Effector memory CD4-positive, alpha-beta T cell (primary cell): ENCODE measurements around the gene LGALS3.

Experiments used
- DNase-seq, 3 donors: peaks; one replicate each; pipeline ENCODE4 v3.0.0-alpha.2; 2020
- H3K27ac ChIP-seq: 2 replicates; pipeline ENCODE4 v1.7.0; 2013; ENCODE audit warnings: mild to moderate bottlenecking, low read length, moderate library complexity; ENCODE audit not compliant: insufficient read depth, poor library complexity, severe bottlenecking
- H3K27me3 ChIP-seq: replicated peaks from 2 replicates; pipeline ENCODE4 v1.7.0; 2013; ENCODE audit warnings: mild to moderate bottlenecking, low read length; ENCODE audit not compliant: insufficient read depth, control insufficient read depth, poor library complexity, severe bottlenecking
- H3K36me3 ChIP-seq: 2 replicates; pipeline ENCODE4 v1.7.0; 2013; ENCODE audit warnings: mild to moderate bottlenecking, low read length, moderate library complexity; ENCODE audit not compliant: control insufficient read depth, insufficient read depth
- H3K4me1 ChIP-seq: 2 replicates; pipeline ENCODE4 v1.7.0; 2013; ENCODE audit warnings: low read length, mild to moderate bottlenecking; ENCODE audit not compliant: control insufficient read depth, insufficient read depth, poor library complexity, severe bottlenecking
- H3K4me3 ChIP-seq: 2 replicates; pipeline ENCODE4 v1.7.0; 2013; ENCODE audit warnings: low read length, low read depth, mild to moderate bottlenecking; ENCODE audit not compliant: insufficient read depth, poor library complexity, severe bottlenecking
- H3K9me3 ChIP-seq: 2 replicates; pipeline ENCODE4 v1.7.0; 2013; ENCODE audit warnings: mild to moderate bottlenecking, low read length, moderate library complexity; ENCODE audit not compliant: control insufficient read depth

Gene LGALS3

GRCh38 chr14:55122440-55122986, 6.5 kb upstream of the LGALS3 start:
- DNase-seq = no peak
- Histone ChIP-seq H3K9me3 (no peaks in the 10 kb centered on the region), H3K36me3 (no peaks in the 10 kb centered on the region), H3K27ac (no peak overlapping the region), H3K4me1 (peaks cover 5% of the 10 kb centered on the region), H3K27me3 (no peaks in the 10 kb centered on the region), H3K4me3 (no peak overlapping the region)

GRCh38 chr14:55123101-55123500, 6.0 kb upstream of the LGALS3 start:
- Histone ChIP-seq H3K36me3 (peaks cover under 1% of the 10 kb centered on the region), H3K27ac (no peak overlapping the region), H3K4me1 (peaks cover 5% of the 10 kb centered on the region), H3K9me3 (no peaks in the 10 kb centered on the region), H3K4me3 (no peak overlapping the region), H3K27me3 (no peaks in the 10 kb centered on the region)
- no peak for DNase-seq

DNA sequence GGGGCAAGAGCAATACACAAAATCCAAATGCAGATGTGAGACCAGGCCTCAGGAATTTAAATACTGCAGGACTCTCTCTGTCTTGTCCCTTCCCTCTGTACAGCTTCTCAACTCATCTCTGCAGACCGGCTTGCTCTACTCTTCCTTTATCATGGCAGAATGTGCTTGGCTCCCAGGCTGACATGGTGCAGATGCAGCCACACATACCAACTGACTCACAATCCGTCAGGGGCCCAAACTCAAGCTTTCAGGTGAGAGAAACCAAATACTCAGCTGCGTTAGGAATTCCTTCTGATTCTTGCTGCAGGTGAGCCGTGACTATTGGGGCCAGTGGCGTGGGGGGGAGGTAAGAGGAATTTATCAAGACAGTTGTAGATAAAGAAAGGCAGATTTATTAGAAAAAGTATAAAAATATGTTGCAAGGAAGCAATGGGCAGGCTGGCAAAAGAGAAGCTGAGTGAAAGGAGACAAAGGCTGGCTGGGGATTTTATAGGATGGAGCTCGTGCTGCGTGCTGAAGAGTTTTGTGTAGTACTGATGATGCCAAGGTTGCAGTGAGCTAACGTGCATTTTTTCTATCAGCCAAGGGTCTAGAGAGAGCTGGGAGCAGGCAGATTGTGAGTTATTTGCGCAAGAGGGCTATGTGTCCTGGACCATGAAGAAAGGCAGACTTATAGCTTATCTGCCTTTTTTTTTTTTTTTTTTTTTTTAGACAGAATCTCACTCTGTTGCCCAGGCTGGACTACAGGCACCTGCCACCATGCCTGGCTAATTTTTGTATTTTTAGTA, 5.0 kb upstream of the LGALS3 start:
- peaks cover 2% of the 10 kb centered on the region for H3K36me3 ChIP-seq
- H3K9me3 ChIP-seq = no peaks in the 10 kb centered on the region
- H3K4me1 ChIP-seq = peaks cover 5% of the 10 kb centered on the region
- no peak for DNase-seq
- no peaks in the 10 kb centered on the region for H3K27me3 ChIP-seq
- H3K4me3 ChIP-seq = no peak overlapping the region
- no peak overlapping the region for H3K27ac ChIP-seq

DNA sequence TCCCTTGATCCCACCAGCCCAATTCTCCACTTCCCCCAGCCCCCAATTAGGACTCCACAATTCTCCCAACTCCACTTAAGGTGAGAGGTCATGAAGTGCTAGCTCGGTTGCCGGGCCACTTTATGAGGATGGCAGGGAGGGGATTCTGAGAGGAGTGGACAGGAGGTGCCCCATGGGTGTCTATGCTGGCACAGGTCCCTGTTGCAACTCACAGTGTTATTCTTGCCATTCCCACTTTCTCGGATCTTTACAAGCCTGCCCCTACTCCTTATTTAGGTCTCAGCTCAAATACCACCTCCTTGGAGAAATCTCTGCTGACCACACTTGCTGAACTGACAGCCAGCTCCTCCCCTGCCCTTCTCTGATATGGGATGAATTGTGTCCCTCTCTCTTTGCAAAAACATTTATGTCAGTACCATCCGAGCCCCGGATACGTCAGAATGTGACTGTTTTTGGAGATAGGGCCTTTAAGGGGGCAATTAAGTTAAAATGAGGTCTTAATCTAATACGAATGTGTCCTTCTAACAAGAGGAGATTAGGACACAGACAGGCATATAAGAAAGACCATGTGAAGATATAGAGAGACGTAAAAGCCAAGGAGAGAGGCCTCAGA, 4.2 kb upstream of the LGALS3 start:
- Histone ChIP-seq H3K27me3 (peaks cover under 1% of the 10 kb centered on the region), H3K27ac (no peak overlapping the region), H3K4me1 (peaks cover 7% of the 10 kb centered on the region), H3K4me3 (no peak overlapping the region), H3K36me3 (peaks cover 2% of the 10 kb centered on the region), H3K9me3 (no peaks in the 10 kb centered on the region)
- no peak for DNase-seq

DNA sequence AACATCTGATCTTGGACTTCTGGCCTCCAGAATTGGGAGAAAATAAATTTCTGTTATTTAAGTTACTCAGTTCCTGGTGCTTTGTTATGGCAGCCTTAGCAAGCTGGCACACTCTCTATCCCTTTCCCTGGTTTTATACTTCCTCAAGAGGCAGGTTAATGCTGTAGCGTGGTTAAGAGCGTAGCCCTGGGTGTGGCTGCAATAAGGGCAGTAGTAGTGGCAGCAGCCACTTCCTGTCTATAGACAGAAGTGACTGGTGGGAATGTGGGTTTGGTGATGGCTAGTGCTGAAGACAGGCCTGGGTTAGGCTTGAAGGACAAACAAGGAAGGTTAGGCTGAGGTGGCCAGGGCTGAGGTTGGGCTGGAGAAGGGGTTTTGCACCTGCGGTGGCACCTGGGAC, 3.6 kb upstream of the LGALS3 start:
- Histone ChIP-seq H3K4me1 (peaks cover 8% of the 10 kb centered on the region), H3K4me3 (no peak overlapping the region), H3K27me3 (peaks cover 3% of the 10 kb centered on the region), H3K27ac (no peak overlapping the region), H3K9me3 (no peaks in the 10 kb centered on the region), H3K36me3 (peaks cover 2% of the 10 kb centered on the region)
- no peak for DNase-seq

DNA sequence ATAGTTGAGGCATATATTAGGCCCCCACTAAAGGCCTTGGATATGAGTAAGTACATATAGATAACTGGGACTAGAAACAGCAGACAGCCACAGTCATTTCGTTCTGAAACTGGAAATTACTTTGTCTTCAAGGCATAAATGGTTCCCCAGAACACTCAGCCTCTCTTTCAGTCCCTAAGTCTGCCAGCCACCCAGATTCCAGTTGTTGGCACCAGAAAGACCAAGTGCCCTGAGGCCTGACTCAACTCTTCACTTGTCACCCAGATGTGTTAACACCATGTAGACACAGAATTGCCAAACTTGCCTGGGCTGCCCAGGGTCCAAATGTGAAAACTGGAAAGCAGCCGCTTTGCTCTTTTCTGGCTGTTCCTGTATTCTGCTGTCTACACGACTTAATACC, 3.0 kb upstream of the LGALS3 start:
- Histone ChIP-seq H3K27ac (no peak overlapping the region), H3K9me3 (no peaks in the 10 kb centered on the region), H3K4me1 (peaks cover 8% of the 10 kb centered on the region), H3K27me3 (peaks cover 3% of the 10 kb centered on the region), H3K36me3 (peaks cover 2% of the 10 kb centered on the region), H3K4me3 (no peak overlapping the region)
- DNase-seq = no peak

GRCh38 chr14:55126932-55127459, 2.1 kb upstream of the LGALS3 start:
- Histone ChIP-seq H3K9me3 (no peaks in the 10 kb centered on the region), H3K27ac (no peak overlapping the region), H3K27me3 (peaks cover 3% of the 10 kb centered on the region), H3K4me3 (no peak overlapping the region), H3K36me3 (peaks cover 2% of the 10 kb centered on the region), H3K4me1 (peaks cover 8% of the 10 kb centered on the region)
- no peak for DNase-seq

DNA sequence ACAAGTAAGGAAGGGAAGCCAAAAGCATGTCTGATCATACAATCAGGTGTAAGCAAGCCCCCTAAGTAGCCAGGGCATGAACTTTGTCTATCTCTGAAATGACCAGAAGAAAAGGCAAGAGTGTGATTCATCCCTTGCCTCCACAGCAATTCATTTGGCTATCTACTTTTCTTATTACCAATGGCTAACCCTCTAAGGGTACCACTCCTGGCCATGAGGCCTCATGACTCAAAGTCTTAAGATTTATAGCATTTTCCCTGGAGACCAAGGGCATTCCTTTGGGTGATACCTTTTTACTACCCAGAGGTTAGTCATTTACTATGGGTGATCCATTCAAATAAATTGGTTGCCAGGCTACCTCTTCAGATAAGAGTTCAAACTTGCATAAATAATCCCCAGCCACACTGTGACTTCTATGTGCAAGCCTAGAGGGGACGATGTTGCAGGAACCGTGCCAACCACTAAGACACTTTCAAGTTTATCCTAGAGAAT, 1.5 kb upstream of the LGALS3 start:
- Histone ChIP-seq H3K36me3 (peaks cover 2% of the 10 kb centered on the region), H3K9me3 (no peaks in the 10 kb centered on the region), H3K27me3 (peaks cover 3% of the 10 kb centered on the region), H3K4me3 (no peak overlapping the region), H3K27ac (no peak overlapping the region), H3K4me1 (peaks cover 8% of the 10 kb centered on the region)
- no peak for DNase-seq

- Histone ChIP-seq H3K36me3 (peaks cover 2% of the 10 kb centered on the region), H3K9me3 (no peaks in the 10 kb centered on the region), H3K27ac (peak overlapping the region; percentile 64), H3K4me3 (peak overlapping the region; percentile 69), H3K4me1 (peaks cover 8% of the 10 kb centered on the region), H3K27me3 (peaks cover 3% of the 10 kb centered on the region)
- DNase-seq = no peak
These were observed 516 bp upstream of the LGALS3 start for GRCh38 chr14:55128386-55129085.
